K562 (cell line): Measurements from ENCODE around the gene GDF7.

Experiments
- CTCF ChIP-seq, 3 experiments: IDR thresholded peaks in 2 of 3; conservative IDR thresholded peaks in 1 of 3; 2 replicates each; pipeline ENCODE4 v1.5.1; 2011 to 2012; ENCODE audit warnings: low read length in 3 of 3, mild to moderate bottlenecking in 3 of 3, control low read depth in 2 of 3, improper control_type of control experiment in 1 of 3, inconsistent platforms in 1 of 3, low read depth in 1 of 3, mixed read lengths in 1 of 3, moderate library complexity in 1 of 3; ENCODE audit not compliant: insufficient read depth in 2 of 3
- HNRNPL ChIP-seq: fragments of 200-400 bp; formaldehyde crosslinking; IDR thresholded peaks from 2 replicates; pipeline ENCODE4 v1.6.1; 2017; ENCODE audit warnings: low read depth, mild to moderate bottlenecking, low read length
- YY1 ChIP-seq, 3 experiments: IDR thresholded peaks; 2 replicates each; pipeline ENCODE4 v1.6.1; 2011; ENCODE audit warnings: low read length in 2 of 3, mild to moderate bottlenecking in 2 of 3, moderate library complexity in 2 of 3, borderline replicate concordance in 1 of 3, control low read depth in 1 of 3, low read depth in 1 of 3; ENCODE audit not compliant: insufficient read depth in 3 of 3, insufficient replicate concordance in 2 of 3, control insufficient read depth in 1 of 3, insufficient read length in 1 of 3; ENCODE audit errors: extremely low read depth in 1 of 3
- ZNF398 ChIP-seq: fragments of 250-450 bp; sonication (Bioruptor Pico); IDR thresholded peaks from 2 replicates; pipeline ENCODE4 v1.8.0; 2021; ENCODE audit warnings: moderate library complexity, mild to moderate bottlenecking, inconsistent platforms
- ZSCAN29 ChIP-seq: fragments of 450-650 bp; IDR thresholded peaks from 2 replicates; pipeline ENCODE4 v1.6.1; 2017

GRCh38 chr2:20647211-20647610, 19.7 kb upstream of the GDF7 start:
- TF ChIP-seq YY1 (IDR thresholded peaks at IDR 0.05; ENCODE audit: borderline replicate concordance in 1 of 3, control insufficient read depth in 1 of 3, extremely low read depth in 1 of 3, insufficient read depth in 3 of 3, insufficient read length in 1 of 3, insufficient replicate concordance in 2 of 3, low read depth in 1 of 3, low read length in 2 of 3) (no peak), HNRNPL (no peak), CTCF (IDR thresholded peaks at IDR 0.05 in 2 of 3, conservative IDR thresholded peaks at IDR 0.05 in 1 of 3; ENCODE audit: insufficient read depth in 2 of 3, low read depth in 1 of 3, low read length in 3 of 3) (no peak), ZNF398 (CRISPR knock-in tag) (no peak), ZSCAN29 (no peak)
